ENCODE measurements around the gene ATP1A3.
"Not testable (repeated sequence)": the region's sequence is repeated elsewhere in the genome, so short reads cannot be mapped to it uniquely, and the experiment has no call there.

The ATP1A3 gene

DNA sequence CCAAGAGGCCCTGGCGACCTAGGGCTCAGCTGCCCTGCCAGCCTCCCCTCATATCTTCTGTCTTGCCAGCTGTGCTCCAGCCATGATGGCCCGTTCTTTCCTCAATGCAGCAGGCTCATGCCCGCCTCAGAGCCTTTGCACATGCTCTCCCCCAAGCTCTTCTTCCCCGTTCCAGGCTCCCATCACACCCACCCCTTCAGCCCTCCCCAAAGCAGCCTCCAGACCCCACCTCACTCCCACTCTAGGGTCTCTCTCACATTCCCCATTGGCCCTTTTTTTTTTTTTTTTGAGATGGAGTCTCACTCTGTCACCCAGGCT, 29.9 kb upstream of the ATP1A3 start:
- H3K4me3 ChIP-seq (ENCODE audit: low read depth, low read length) = no peak overlapping the region
- no peak for DNase-seq (ENCODE audit: low read depth)
- in situ Hi-C loops (cut with HindIII; ENCODE audit: low sequenced_read_pairs) = no loop called here
- TF ChIP-seq, protein P1, sequence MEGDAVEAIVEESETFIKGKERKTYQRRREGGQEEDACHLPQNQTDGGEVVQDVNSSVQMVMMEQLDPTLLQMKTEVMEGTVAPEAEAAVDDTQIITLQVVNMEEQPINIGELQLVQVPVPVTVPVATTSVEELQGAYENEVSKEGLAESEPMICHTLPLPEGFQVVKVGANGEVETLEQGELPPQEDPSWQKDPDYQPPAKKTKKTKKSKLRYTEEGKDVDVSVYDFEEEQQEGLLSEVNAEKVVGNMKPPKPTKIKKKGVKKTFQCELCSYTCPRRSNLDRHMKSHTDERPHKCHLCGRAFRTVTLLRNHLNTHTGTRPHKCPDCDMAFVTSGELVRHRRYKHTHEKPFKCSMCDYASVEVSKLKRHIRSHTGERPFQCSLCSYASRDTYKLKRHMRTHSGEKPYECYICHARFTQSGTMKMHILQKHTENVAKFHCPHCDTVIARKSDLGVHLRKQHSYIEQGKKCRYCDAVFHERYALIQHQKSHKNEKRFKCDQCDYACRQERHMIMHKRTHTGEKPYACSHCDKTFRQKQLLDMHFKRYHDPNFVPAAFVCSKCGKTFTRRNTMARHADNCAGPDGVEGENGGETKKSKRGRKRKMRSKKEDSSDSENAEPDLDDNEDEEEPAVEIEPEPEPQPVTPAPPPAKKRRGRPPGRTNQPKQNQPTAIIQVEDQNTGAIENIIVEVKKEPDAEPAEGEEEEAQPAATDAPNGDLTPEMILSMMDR (IDR thresholded peaks at IDR 0.05; ENCODE audit: low read depth, low read length, missing control alignments) = no peak

DNA sequence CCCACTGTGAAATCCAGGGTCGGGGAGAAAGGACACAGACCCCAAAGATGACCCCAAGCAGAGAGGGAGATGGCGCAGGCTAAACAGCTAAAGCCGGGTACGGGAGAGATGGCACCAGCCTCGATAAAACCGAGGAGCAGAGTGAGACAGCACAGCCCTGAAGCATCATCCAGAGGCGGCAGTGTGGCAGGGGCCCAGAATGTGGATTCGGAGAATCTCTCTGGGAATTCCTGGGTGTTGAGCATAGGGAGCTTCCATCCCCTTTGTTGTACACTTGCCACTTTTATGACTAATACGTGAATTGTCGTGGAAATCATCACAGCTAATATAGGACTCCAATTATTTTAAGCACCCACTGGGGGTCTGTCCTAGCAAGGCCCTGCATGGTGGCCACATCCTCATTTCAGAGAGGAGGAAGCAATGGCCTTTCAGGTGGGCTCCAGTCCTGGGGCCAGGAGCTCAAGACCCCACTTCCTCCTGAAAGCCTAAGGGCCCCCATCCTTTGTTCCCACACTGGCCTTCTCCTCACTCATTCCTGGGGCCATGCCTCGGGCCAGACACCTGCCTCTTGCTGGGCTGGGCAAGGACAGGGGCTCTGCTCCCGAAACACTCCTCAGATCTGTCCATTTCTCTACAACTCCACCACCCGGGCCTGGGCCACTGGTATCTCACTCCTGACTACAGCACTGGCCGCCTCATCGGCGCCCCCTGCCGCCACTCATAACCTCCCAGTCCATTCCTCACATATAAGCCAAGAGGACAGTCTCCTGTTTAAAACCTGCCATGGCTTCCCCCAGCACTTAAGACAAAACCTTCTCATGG, 29.3 kb upstream of the ATP1A3 start:
- no peak for DNase-seq (ENCODE audit: low read depth)
- in situ Hi-C loops (cut with HindIII; ENCODE audit: low sequenced_read_pairs) = no loop called here

DNA sequence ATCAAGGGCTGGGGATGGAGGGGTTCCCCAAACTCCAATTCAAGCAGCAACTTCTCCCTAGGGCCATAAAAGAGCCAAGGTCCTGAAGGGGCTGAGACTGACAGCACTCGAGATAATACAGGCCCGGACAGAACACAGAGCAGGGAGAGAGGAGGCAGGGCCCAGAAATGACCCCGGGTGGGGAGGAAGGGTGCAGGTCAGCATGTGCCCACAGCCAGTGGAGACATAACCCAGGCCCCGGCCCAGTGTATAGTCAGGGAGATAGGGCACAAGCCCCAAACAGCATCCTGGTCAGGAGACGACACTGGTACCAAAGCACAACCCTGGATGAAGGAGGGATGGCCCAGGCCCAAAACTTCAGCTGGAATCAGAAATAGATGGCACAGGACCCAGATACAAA, 28.6 kb upstream of the ATP1A3 start:
- in situ Hi-C loops (cut with HindIII; ENCODE audit: low sequenced_read_pairs) = no loop called here
- DNase-seq (ENCODE audit: low read depth) = no peak
- TF ChIP-seq, protein P1 (IDR thresholded peaks at IDR 0.05; ENCODE audit: low read depth, low read length, missing control alignments) = no peak
- H3K4me3 ChIP-seq (ENCODE audit: low read depth, low read length) = no peak overlapping the region

More for the DNA sequence above, 29.3 kb upstream of the ATP1A3 start:
- TF ChIP-seq, protein P1 (IDR thresholded peaks at IDR 0.05; ENCODE audit: low read depth, low read length, missing control alignments) = no peak
- H3K4me3 ChIP-seq (ENCODE audit: low read depth, low read length) = no peak overlapping the region

DNA sequence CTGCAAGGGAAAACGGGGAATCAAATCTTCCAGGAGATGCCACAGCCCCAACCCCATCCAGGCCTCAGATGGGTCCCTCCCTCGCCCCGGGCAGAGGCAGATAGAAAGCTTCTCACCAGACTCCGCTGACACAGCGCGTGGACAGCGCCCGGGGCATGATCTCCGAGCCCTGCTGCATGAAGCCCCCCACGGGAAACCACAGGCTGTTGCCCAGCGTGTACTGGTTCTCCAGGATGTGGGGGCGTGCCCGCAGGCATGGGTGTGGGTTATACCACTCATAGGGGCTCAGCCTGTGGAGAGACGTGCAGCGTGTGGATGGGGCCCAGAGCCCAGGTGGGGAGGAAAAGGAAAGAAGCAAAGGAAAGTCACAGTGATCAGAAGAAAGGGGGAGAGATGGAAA, 27.2 kb upstream of the ATP1A3 start:
- TF ChIP-seq, protein P1 (IDR thresholded peaks at IDR 0.05; ENCODE audit: low read depth, low read length, missing control alignments) = no peak
- H3K4me3 ChIP-seq (ENCODE audit: low read depth, low read length) = no peak overlapping the region
- DNase-seq (ENCODE audit: low read depth) = no peak
- in situ Hi-C loops (cut with HindIII; ENCODE audit: low sequenced_read_pairs) = no loop called here

DNA sequence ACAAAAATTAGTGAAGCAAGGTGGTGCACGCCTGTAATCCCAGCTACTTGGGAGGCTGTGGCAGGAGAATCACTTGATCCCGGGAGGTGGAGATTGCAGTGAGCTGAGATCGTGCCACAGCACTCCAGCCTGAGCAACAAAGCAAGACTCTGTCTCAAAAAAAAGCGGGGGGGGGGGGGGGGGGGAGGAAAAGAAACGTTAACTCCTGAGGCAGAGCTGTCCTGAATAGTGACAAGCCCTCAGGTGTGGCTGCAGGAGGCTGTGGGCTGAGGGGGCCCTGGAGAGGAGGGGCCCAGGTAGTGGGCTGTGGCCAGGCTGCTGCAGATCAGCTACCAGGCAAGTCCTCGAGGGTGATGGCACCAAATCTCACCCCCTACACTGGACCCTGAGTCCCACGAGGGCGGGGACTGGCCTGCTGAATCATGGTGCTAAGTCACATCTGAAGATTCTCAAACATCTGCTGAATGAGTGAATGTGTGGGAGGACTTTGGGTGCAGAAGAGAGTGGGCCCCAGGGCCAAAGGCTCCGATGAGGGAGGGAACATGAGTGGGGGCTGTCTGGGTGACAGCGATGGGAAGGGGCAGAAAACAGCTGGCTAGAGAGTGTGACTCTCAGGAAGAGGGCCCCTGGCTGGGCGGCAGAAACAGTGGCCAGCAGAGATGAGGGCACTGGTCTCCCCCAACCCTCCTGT, 24.6 kb upstream of the ATP1A3 start:
- TF ChIP-seq, protein P1 (IDR thresholded peaks at IDR 0.05; ENCODE audit: low read depth, low read length, missing control alignments) = no peak
- DNase-seq (ENCODE audit: low read depth) = no peak
- H3K4me3 ChIP-seq (ENCODE audit: low read depth, low read length) = no peak overlapping the region
- in situ Hi-C loops (cut with HindIII; ENCODE audit: low sequenced_read_pairs) = no loop called here

DNA sequence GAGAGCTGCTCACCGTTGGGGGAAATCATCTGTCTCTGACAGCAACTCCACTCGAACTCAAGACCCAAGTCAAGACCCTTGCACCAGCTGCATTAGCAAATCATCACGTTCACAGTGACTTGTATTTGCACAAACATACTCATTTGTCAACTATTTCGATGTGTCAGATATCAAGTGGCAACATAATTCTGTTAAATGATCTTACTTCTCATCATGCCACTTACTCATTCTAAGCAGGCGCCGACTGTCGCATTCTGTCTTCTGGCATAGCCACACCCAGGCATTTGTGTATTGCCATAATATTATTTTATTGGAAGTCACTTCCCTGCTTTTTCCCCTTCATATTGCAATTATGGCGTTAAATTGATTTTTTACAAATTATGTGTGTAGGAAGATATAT, 23.0 kb upstream of the ATP1A3 start:
- DNase-seq (ENCODE audit: low read depth) = no peak
- in situ Hi-C loops (cut with HindIII; ENCODE audit: low sequenced_read_pairs) = no loop called here
- no peak overlapping the region for H3K4me3 ChIP-seq (ENCODE audit: low read depth, low read length)
- TF ChIP-seq, protein P1 (IDR thresholded peaks at IDR 0.05; ENCODE audit: low read depth, low read length, missing control alignments) = no peak

DNA sequence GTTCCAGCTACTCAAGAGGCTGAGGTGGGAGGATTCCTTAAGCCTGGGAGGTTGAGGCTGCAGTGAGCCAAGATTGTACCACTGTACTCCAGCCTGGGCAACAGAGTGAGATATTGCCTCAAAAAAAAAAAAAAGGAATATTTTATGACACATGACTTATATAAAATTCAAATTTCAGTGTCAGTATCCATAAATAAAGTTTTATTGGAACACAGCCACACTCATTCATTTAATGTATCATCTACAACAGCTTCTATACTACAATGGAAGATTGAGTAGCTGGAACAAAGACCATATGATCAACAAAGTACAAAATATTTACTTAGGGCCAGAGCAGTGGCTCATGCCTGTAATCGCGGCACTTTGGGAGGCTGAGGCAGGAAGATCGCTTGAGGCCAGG, 18.7 kb upstream of the ATP1A3 start:
- H3K4me3 ChIP-seq (ENCODE audit: low read depth, low read length); in situ Hi-C loops (cut with HindIII; ENCODE audit: low sequenced_read_pairs); DNase-seq (ENCODE audit: low read depth): not testable (repeated sequence)

All from astrocyte of the cerebellum (primary cell).